Epithelial cell of proximal tubule (primary cell): Measurements from ENCODE around the gene TUB. TPM values are rescaled to one million over a fixed set of nuclear protein-coding genes. Genes with fewer than 3 reads are reported as not detected.

Experiments used
- DNase-seq: peaks from one replicate; pipeline ENCODE4 v3.0.0-alpha.2; 2011; ENCODE audit warnings: low read depth
- H3K4me3 ChIP-seq: 2 replicates; pipeline ENCODE4 v1.5.1; 2011; ENCODE audit warnings: low read depth, mild to moderate bottlenecking, low read length
- CTCF ChIP-seq: conservative IDR thresholded peaks from 2 replicates; pipeline ENCODE4 v1.5.1; 2012; ENCODE audit warnings: low read depth, mild to moderate bottlenecking, low read length
- total RNA-seq: library from RNA; depleted of rRNA; stranded (reverse); fragments of >200 nt; gene quantifications from 2 replicates; pipeline ENCODE4 v1.2.3, GENCODE V29; 2015

Gene TUB
- total RNA-seq, 1 donor from 2014 or later = 3.2 TPM

GRCh38 chr11:8105133-8105532, 24.1 kb downstream of the TUB start:
- no peak for TF ChIP-seq CTCF
- no peak for DNase-seq
- H3K4me3 ChIP-seq = no peak overlapping the region

- H3K4me3 ChIP-seq = no peak overlapping the region
- no peak for TF ChIP-seq CTCF
- DNase-seq = no peak
Observed at GRCh38 chr11:8105666-8106065, 24.7 kb downstream of the TUB start.

GRCh38 chr11:8106679-8107078, 25.7 kb downstream of the TUB start:
- H3K4me3 ChIP-seq = no peak overlapping the region
- DNase-seq = no peak
- TF ChIP-seq CTCF = no peak

- no peak overlapping the region for H3K4me3 ChIP-seq
- no peak for TF ChIP-seq CTCF
- no peak for DNase-seq
Observed at GRCh38 chr11:8107642-8108041, 26.6 kb downstream of the TUB start.

GRCh38 chr11:8108421-8108820, 27.4 kb downstream of the TUB start:
- no peak overlapping the region for H3K4me3 ChIP-seq
- DNase-seq = no peak
- no peak for TF ChIP-seq CTCF

- H3K4me3 ChIP-seq = no peak overlapping the region
- no peak for TF ChIP-seq CTCF
- no peak for DNase-seq
Observed at GRCh38 chr11:8109675-8110074, 28.7 kb downstream of the TUB start.

- no peak for TF ChIP-seq CTCF
- DNase-seq = no peak
- H3K4me3 ChIP-seq = no peak overlapping the region
Observed at GRCh38 chr11:8110396-8110795, 29.4 kb downstream of the TUB start.
